H9 (cell line): Measurements from ENCODE around the gene FBXL5. TPM values are rescaled to one million over a fixed set of nuclear protein-coding genes. Genes with fewer than 3 reads are reported as not detected.

ENCODE experiments used
- DNase-seq: peaks from one replicate; pipeline ENCODE4 v3.0.0-alpha.2; 2017
- H2AFZ ChIP-seq: one replicate; pipeline ENCODE4 v1.6.1; 2013; ENCODE audit warnings: mild to moderate bottlenecking, low read length, control low read depth, moderate library complexity
- H2AK5ac ChIP-seq: 2 replicates; pipeline ENCODE4 v1.6.1; 2013; ENCODE audit warnings: low read length, control low read depth, mixed read lengths; ENCODE audit not compliant: insufficient read length
- H2BK120ac ChIP-seq: one replicate; pipeline ENCODE4 v1.6.1; 2013; ENCODE audit warnings: low read depth, mild to moderate bottlenecking, low read length, control low read depth, inconsistent platforms; ENCODE audit not compliant: poor library complexity, severe bottlenecking
- H2BK12ac ChIP-seq: 2 replicates; pipeline ENCODE4 v1.6.1; 2013; ENCODE audit warnings: low read length, control low read depth, mixed read lengths, low read depth; ENCODE audit not compliant: insufficient read length
- H2BK15ac ChIP-seq: 2 replicates; pipeline ENCODE4 v1.6.1; 2013; ENCODE audit warnings: low read depth, low read length, control low read depth
- H2BK20ac ChIP-seq: one replicate; pipeline ENCODE4 v1.6.1; 2013; ENCODE audit warnings: low read depth, mild to moderate bottlenecking, low read length, control low read depth, inconsistent platforms; ENCODE audit not compliant: poor library complexity, severe bottlenecking
- H2BK5ac ChIP-seq: 2 replicates; pipeline ENCODE4 v1.6.1; 2013; ENCODE audit warnings: low read length, control low read depth, mixed read lengths; ENCODE audit not compliant: insufficient read length
- H3K14ac ChIP-seq: 2 replicates; pipeline ENCODE4 v1.6.1; 2013; ENCODE audit warnings: low read length, control low read depth; ENCODE audit not compliant: insufficient read depth
- H3K18ac ChIP-seq: 2 replicates; pipeline ENCODE4 v1.6.1; 2013; ENCODE audit warnings: low read depth, mild to moderate bottlenecking, mixed read lengths, low read length, control low read depth; ENCODE audit not compliant: insufficient read length
- H3K23ac ChIP-seq: 2 replicates; pipeline ENCODE4 v1.6.1; 2013; ENCODE audit warnings: low read length, control low read depth, mixed read lengths, low read depth; ENCODE audit not compliant: insufficient read length
- H3K23me2 ChIP-seq: 2 replicates; pipeline ENCODE4 v1.6.1; 2013; ENCODE audit warnings: low read depth, mild to moderate bottlenecking, mixed read lengths, low read length, control low read depth; ENCODE audit not compliant: insufficient read length, poor library complexity, severe bottlenecking
- H3K27ac ChIP-seq: 2 replicates; pipeline ENCODE4 v1.5.1; 2013; ENCODE audit warnings: low read length, control low read depth, mixed read lengths, low read depth; ENCODE audit not compliant: insufficient read length
- H3K27me3 ChIP-seq: 2 replicates; pipeline ENCODE4 v1.6.1; 2013; ENCODE audit warnings: low read length, control low read depth, inconsistent platforms; ENCODE audit not compliant: insufficient read depth
- H3K4ac ChIP-seq: 2 replicates; pipeline ENCODE4 v1.6.1; 2013; ENCODE audit warnings: low read depth, mild to moderate bottlenecking, control low read depth, inconsistent platforms, low read length, moderate library complexity
- H3K4me1 ChIP-seq: 2 replicates; pipeline ENCODE4 v1.6.1; 2013; ENCODE audit warnings: low read length, control low read depth, inconsistent platforms; ENCODE audit not compliant: insufficient read depth
- H3K4me2 ChIP-seq: 2 replicates; pipeline ENCODE4 v1.6.1; 2013; ENCODE audit warnings: low read length, control low read depth, mixed read lengths; ENCODE audit not compliant: insufficient read length, insufficient read depth
- H3K56ac ChIP-seq: 2 replicates; pipeline ENCODE4 v1.6.1; 2013; ENCODE audit warnings: low read depth, mild to moderate bottlenecking, mixed read lengths, low read length, control low read depth; ENCODE audit not compliant: insufficient read length
- H3K79me1 ChIP-seq: 2 replicates; pipeline ENCODE4 v1.6.1; 2013; ENCODE audit warnings: low read depth, mild to moderate bottlenecking, moderate library complexity, low read length, control low read depth, inconsistent platforms; ENCODE audit not compliant: insufficient read depth, poor library complexity, severe bottlenecking
- H3K79me2 ChIP-seq: 2 replicates; pipeline ENCODE4 v1.6.1; 2013; ENCODE audit warnings: low read length, control low read depth, inconsistent platforms; ENCODE audit not compliant: insufficient read depth
- H3K9ac ChIP-seq: 2 replicates; pipeline ENCODE4 v1.6.1; 2013; ENCODE audit warnings: low read length, control low read depth, mixed read lengths; ENCODE audit not compliant: insufficient read length; ENCODE audit errors: extremely low read depth
- H3K9me3 ChIP-seq: one replicate; pipeline ENCODE4 v1.6.1; 2013; ENCODE audit warnings: low read depth, low read length, inconsistent platforms; ENCODE audit not compliant: control insufficient read depth
- H3T11ph ChIP-seq: one replicate; pipeline ENCODE4 v1.6.1; 2013; ENCODE audit warnings: mild to moderate bottlenecking, low read length, control low read depth, inconsistent platforms
- H4K20me1 ChIP-seq: one replicate; pipeline ENCODE4 v1.6.1; 2013; ENCODE audit not compliant: control insufficient read depth, insufficient read length, insufficient read depth
- H4K5ac ChIP-seq: 2 replicates; pipeline ENCODE4 v1.6.1; 2013; ENCODE audit warnings: low read depth, mild to moderate bottlenecking, mixed read lengths, low read length, control low read depth; ENCODE audit not compliant: insufficient read length
- H4K8ac ChIP-seq: replicated peaks from 2 replicates; pipeline ENCODE4 v1.6.1; 2013; ENCODE audit warnings: low read length, control low read depth, mixed read lengths, low read depth; ENCODE audit not compliant: insufficient read length
- H4K91ac ChIP-seq: 2 replicates; pipeline ENCODE4 v1.6.1; 2013; ENCODE audit warnings: low read depth, mild to moderate bottlenecking, moderate library complexity, mixed read lengths, low read length, control low read depth; ENCODE audit not compliant: insufficient read length
- H3K27ac Mint-ChIP-seq, 3 experiments: 2 replicates in 2 of 3; 3 replicates in 1 of 3; pipeline ENCODE4 v1.8.0; 2020 to 2021; ENCODE audit warnings: mixed read lengths in 3 of 3, mild to moderate bottlenecking in 1 of 3, moderate library complexity in 1 of 3
- H3K27me3 Mint-ChIP-seq: 2 replicates; pipeline ENCODE4 v1.8.0; 2021; ENCODE audit warnings: low read depth, mild to moderate bottlenecking, moderate library complexity, mixed read lengths
- H3K36me3 Mint-ChIP-seq, 3 experiments: 2 replicates in 2 of 3; 3 replicates in 1 of 3; pipeline ENCODE4 v1.8.0; 2020 to 2021; ENCODE audit warnings: low read depth in 3 of 3, mixed read lengths in 3 of 3; ENCODE audit not compliant: insufficient read depth in 1 of 3
- H3K4me1 Mint-ChIP-seq, 2 experiments: 2 replicates each; pipeline ENCODE4 v1.8.0; 2020; ENCODE audit warnings: mixed read lengths in 2 of 2
- H3K4me3 Mint-ChIP-seq, 2 experiments: 2 replicates in 1 of 2; 3 replicates in 1 of 2; pipeline ENCODE4 v1.8.0; 2020 to 2021; ENCODE audit warnings: mild to moderate bottlenecking in 2 of 2, mixed read lengths in 2 of 2, moderate library complexity in 1 of 2
- H3K9me3 Mint-ChIP-seq, 2 experiments: 2 replicates in 1 of 2; 3 replicates in 1 of 2; pipeline ENCODE4 v1.8.0; 2020; ENCODE audit warnings: mild to moderate bottlenecking in 2 of 2, mixed read lengths in 2 of 2, moderate library complexity in 1 of 2
- WGBS: extraction: QIAGEN DNeasy Blood & Tissue Kit; methylation state at CpG from one replicate; pipeline ENCODE4 v1.1.7; 2013; ENCODE audit warnings: missing lambda C conversion rate, low lambda C conversion rate, mixed read lengths; ENCODE audit not compliant: insufficient read length; ENCODE audit errors: extremely low coverage; 5-methylcytosine and 5-hydroxymethylcytosine counted together
- total RNA-seq: library from RNA; stranded (reverse); gene quantifications from 2 replicates; pipeline ENCODE4 v1.2.1, GENCODE V29; 2021
- TF ChIP-seq, protein P1 (sequence below): fragments of 200-600 bp; sonication (generic); conservative IDR thresholded peaks from 3 replicates; pipeline ENCODE4 v1.8.0; 2021; ENCODE audit warnings: antibody characterized with exemption, mild to moderate bottlenecking

The FBXL5 gene
- total RNA-seq, 1 experiment from 2014 or later = 57.6 TPM

- Histone ChIP-seq H2BK5ac (no peak overlapping the region), H3K9me3 (no peaks in the 10 kb centered on the region), H3K23me2 (no peaks in the 10 kb centered on the region), H4K91ac (no peak overlapping the region), H3K23ac (no peak overlapping the region), H2BK120ac (no peak overlapping the region), H3K14ac (no peak overlapping the region), H3K56ac (no peak overlapping the region), H4K8ac (no peak overlapping the region), H3T11ph (no peak overlapping the region), H3K79me2 (no peaks in the 10 kb centered on the region), H3K4me2 (no peak overlapping the region), H3K27ac (no peak overlapping the region), H4K20me1 (no peaks in the 10 kb centered on the region), H3K18ac (no peak overlapping the region), H2AK5ac (no peak overlapping the region), H4K5ac (no peak overlapping the region), H3K4ac (no peak overlapping the region), H2BK20ac (no peak overlapping the region), H2BK12ac (peak overlapping the region; percentile 66), H2AFZ (no peak overlapping the region), H3K9ac (no peak overlapping the region), H2BK15ac (no peak overlapping the region), H3K27me3 (no peaks in the 10 kb centered on the region), H3K79me1 (no peaks in the 10 kb centered on the region), H3K4me1 (peaks cover 7% of the 10 kb centered on the region)
- H3K4me1 Mint-ChIP-seq = peaks cover 40 to 50% of the 10 kb centered on the region in 2 experiments
- H3K36me3 Mint-ChIP-seq = peaks cover 8 to 30% (median 22%) of the 10 kb centered on the region in 3 experiments; a peak in 6 of 7 replicates
- DNase-seq = no peak
- WGBS = no CpG with 5 or more reads among the region's 3 CpGs
- H3K27ac Mint-ChIP-seq = peak overlapping the region in 1 of 3 experiments; percentile 18; a peak in 1 of 7 replicates
- no peak overlapping the region for H3K4me3 Mint-ChIP-seq
- TF ChIP-seq, protein P1, sequence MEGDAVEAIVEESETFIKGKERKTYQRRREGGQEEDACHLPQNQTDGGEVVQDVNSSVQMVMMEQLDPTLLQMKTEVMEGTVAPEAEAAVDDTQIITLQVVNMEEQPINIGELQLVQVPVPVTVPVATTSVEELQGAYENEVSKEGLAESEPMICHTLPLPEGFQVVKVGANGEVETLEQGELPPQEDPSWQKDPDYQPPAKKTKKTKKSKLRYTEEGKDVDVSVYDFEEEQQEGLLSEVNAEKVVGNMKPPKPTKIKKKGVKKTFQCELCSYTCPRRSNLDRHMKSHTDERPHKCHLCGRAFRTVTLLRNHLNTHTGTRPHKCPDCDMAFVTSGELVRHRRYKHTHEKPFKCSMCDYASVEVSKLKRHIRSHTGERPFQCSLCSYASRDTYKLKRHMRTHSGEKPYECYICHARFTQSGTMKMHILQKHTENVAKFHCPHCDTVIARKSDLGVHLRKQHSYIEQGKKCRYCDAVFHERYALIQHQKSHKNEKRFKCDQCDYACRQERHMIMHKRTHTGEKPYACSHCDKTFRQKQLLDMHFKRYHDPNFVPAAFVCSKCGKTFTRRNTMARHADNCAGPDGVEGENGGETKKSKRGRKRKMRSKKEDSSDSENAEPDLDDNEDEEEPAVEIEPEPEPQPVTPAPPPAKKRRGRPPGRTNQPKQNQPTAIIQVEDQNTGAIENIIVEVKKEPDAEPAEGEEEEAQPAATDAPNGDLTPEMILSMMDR = no peak
- H3K27me3 Mint-ChIP-seq = no peaks in the 10 kb centered on the region
- H3K9me3 Mint-ChIP-seq = peaks cover 5 to 7% of the 10 kb centered on the region in 2 experiments; a peak in 2 of 5 replicates
These were observed 36.4 kb upstream of the FBXL5 start for GRCh38 chr4:15691346-15692135.
